Stomach (tissue), 9 donors: ENCODE results near the gene TSPAN17. TPM values are rescaled to one million over a fixed set of nuclear protein-coding genes. Genes with fewer than 3 reads are reported as not detected.

Experiments
- DNase-seq, 2 donors: peaks; one replicate each; pipeline versions ENCODE4 v3.0.0 to v3.0.0-alpha.2; 2013 to 2019
- H3K27ac ChIP-seq, 5 donors: fragments of 200-600 bp in 4 of 5; sonication (generic) in 4 of 5; one replicate each; pipeline ENCODE4 v1.5.1; 2013 to 2019; ENCODE audit warnings: mild to moderate bottlenecking in 1 of 5, moderate library complexity in 1 of 5
- H3K27me3 ChIP-seq, 3 donors: fragments of 200-600 bp; sonication (generic); one replicate each; pipeline ENCODE4 v1.5.1; 2017 to 2019; ENCODE audit warnings: mixed run types in 1 of 3
- H3K36me3 ChIP-seq, 4 donors: fragments of 200-600 bp; sonication (generic); 1 replicate in 3 of 4; 2 replicates in 1 of 4; pipeline ENCODE4 v1.5.1; 2016 to 2019
- H3K4me1 ChIP-seq, 4 donors: fragments of 200-600 bp; sonication (generic); one replicate each; pipeline ENCODE4 v1.5.1; 2016 to 2019
- H3K4me3 ChIP-seq, 4 donors: fragments of 200-600 bp; sonication (generic) in 3 of 4; one replicate each; pipeline ENCODE4 v1.5.1; 2016 to 2019; ENCODE audit warnings: mild to moderate bottlenecking in 1 of 4
- H3K9me3 ChIP-seq, 4 donors: fragments of 200-600 bp; sonication (generic); one replicate each; pipeline ENCODE4 v1.5.1; 2016 to 2019
- EP300 ChIP-seq: sonication (generic); formaldehyde crosslinking; IDR thresholded peaks from one replicate; pipeline ENCODE4 v1.6.1; 2017; ENCODE audit warnings: antibody characterized with exemption
- POLR2A ChIP-seq, 4 donors: fragments of 450-650 bp; IDR thresholded peaks; one replicate each; pipeline ENCODE4 v1.6.1; 2016; ENCODE audit warnings: antibody characterized with exemption in 4 of 4, control low read depth in 2 of 4, mild to moderate bottlenecking in 1 of 4, moderate library complexity in 1 of 4
- POLR2AphosphoS5 ChIP-seq, 3 donors: sonication (generic); formaldehyde crosslinking; IDR thresholded peaks; one replicate each; pipeline ENCODE4 v1.6.1; 2016; ENCODE audit warnings: antibody characterized with exemption in 3 of 3
- WGBS, 5 donors: extraction: QIAGEN DNeasy Blood & Tissue Kit in 3 of 5; methylation state at CpG; one replicate each; pipeline versions ENCODE4 v1.1.5 to v1.1.7; 2013 to 2018; 5-methylcytosine and 5-hydroxymethylcytosine counted together
- intact Hi-C: fragments of 100-400 bp; cut with DNase I; formaldehyde crosslinking; loops from one replicate; pipeline ENCODE4 v1.15.1; 2023; ENCODE audit warnings: low total_unique reads
- polyA plus RNA-seq, 3 donors: library from polyadenylated mRNA; stranded (reverse); fragments of 200-250 nt; gene quantifications; one replicate each; pipeline ENCODE4 v1.2.3, GENCODE V29; 2013
- total RNA-seq, 5 donors: library from RNA; depleted of rRNA; stranded (reverse); fragments of >200 nt; gene quantifications; one replicate each; pipeline versions ENCODE4 v1.1.0 to v1.2.3, GENCODE V29; 2014 to 2016
- TF ChIP-seq, protein P1 (sequence below), 7 experiments: fragments of 450-650 bp in 4 of 7; fragments of 200-600 bp in 3 of 7; sonication (generic) in 3 of 7; IDR thresholded peaks; one replicate each; pipeline ENCODE4 v1.5.1; 2016 to 2019; ENCODE audit warnings: antibody characterized with exemption in 7 of 7, control low read depth in 2 of 7, mild to moderate bottlenecking in 1 of 7
- donor health status: healthy with polysubstance abuse.
- donor health status: Bipolar disorder and iron deficiency.
- donor health status: healthy.

Gene TSPAN17
- total and polyA plus RNA-seq, 8 donors = 2.3 to 79.9 (median 21.7) TPM

DNA sequence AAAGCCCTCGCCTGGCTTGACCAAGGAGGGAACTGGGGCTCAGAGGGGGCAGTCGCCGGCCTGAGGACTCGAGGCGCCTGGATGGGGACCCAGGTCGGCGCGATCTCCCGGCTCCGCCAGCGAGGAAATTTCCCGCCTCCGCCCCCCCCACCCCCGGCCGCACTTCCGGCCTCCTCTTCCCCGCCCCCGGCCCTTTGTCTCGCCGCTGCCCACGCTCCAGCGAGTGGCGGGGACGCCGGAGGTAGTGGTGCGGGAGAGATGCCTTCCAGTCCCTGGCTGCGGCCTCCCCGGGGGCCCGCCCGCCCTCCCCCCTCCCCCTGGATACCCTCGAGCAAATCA, 36.9 kb upstream of the TSPAN17 start:
- WGBS, 5 donors = 1 to 6% (median 3%) methylated on average over 17 to 31 of the region's 31 CpGs; no CpG with 5 or more reads in 1 of the 5 donors
- DNase-seq = no peak
- intact Hi-C loops = no loop called here
- Histone ChIP-seq H3K27ac (peak overlapping the region in 2 of 5 donors; percentile 27 to 29), H3K36me3 (no peaks in the 10 kb centered on the region), H3K9me3 (no peaks in the 10 kb centered on the region), H3K27me3 (peaks cover 4 to 62% (median 33%) of the 10 kb centered on the region in 3 donors), H3K4me3 (peak overlapping the region; percentile 56 to 70 (median 66)), H3K4me1 (peaks cover 5 to 27% (median 15%) of the 10 kb centered on the region in 4 donors)
- no peak for TF ChIP-seq POLR2A (IDR thresholded peaks at IDR 0.05)
- TF ChIP-seq EP300 = no peak
- TF ChIP-seq, protein P1, sequence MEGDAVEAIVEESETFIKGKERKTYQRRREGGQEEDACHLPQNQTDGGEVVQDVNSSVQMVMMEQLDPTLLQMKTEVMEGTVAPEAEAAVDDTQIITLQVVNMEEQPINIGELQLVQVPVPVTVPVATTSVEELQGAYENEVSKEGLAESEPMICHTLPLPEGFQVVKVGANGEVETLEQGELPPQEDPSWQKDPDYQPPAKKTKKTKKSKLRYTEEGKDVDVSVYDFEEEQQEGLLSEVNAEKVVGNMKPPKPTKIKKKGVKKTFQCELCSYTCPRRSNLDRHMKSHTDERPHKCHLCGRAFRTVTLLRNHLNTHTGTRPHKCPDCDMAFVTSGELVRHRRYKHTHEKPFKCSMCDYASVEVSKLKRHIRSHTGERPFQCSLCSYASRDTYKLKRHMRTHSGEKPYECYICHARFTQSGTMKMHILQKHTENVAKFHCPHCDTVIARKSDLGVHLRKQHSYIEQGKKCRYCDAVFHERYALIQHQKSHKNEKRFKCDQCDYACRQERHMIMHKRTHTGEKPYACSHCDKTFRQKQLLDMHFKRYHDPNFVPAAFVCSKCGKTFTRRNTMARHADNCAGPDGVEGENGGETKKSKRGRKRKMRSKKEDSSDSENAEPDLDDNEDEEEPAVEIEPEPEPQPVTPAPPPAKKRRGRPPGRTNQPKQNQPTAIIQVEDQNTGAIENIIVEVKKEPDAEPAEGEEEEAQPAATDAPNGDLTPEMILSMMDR (IDR thresholded peaks at IDR 0.05) = no peak

DNA sequence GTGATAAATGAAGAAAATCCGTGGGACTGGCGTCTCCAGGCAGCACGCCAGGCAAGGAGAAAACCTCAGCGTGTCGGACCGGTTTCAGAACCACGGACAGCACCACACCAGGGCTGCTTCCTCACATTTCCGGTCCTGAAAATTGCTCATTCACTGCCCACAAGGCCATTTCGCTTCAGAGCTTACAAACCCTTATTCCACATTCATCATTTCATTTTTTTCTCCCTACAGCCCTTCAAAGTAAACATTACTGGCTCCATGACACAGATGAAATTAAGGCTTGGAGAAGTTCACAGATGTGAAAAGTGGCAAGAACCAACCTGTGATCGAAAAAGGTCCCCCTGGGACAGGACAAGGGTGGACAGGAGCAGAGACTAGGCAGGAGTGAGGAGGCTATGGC, 35.8 kb upstream of the TSPAN17 start:
- H3K4me1 ChIP-seq = peaks cover 5 to 27% (median 15%) of the 10 kb centered on the region in 4 donors
- no peaks in the 10 kb centered on the region for H3K36me3 ChIP-seq
- no peak for TF ChIP-seq POLR2A (IDR thresholded peaks at IDR 0.05)
- TF ChIP-seq POLR2AphosphoS5 (IDR thresholded peaks at IDR 0.05) = no peak
- TF ChIP-seq, protein P1 (IDR thresholded peaks at IDR 0.05) = no peak
- no peak for TF ChIP-seq EP300
- peaks cover 4 to 73% (median 35%) of the 10 kb centered on the region in 3 donors for H3K27me3 ChIP-seq
- H3K9me3 ChIP-seq = no peaks in the 10 kb centered on the region
- no peak overlapping the region for H3K27ac ChIP-seq
- intact Hi-C loops = no loop called here
- WGBS, 5 donors = 12 to 16% (median 12%) methylated on average over 10 of the region's 10 CpGs
- no peak overlapping the region for H3K4me3 ChIP-seq
- peak; percentile 71 to 94 for DNase-seq

DNA sequence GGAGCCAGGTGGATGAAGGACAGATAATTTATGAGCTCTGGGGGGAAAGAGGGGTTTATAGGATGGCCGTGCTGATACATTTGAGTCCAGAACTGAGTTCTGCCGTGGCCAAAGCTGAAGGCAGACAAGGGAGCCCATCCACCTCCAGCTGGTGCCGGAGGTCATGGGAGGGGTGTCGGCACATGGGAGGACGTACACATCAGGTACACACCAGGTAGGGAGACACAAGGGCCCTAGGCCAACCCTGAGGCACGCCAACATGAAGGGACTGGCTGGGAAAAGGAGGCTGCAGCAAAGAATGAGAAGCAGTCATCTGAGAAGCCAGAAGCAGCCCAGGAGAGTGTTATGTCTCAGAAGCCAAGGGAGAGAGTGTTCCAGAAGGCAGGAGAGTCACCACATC, 35.3 kb upstream of the TSPAN17 start:
- H3K9me3 ChIP-seq = no peaks in the 10 kb centered on the region
- 77 to 88% (median 81%) methylated on average over 6 of the region's 6 CpGs for WGBS, 5 donors
- H3K27me3 ChIP-seq = peaks cover 4 to 78% (median 41%) of the 10 kb centered on the region in 3 donors
- H3K36me3 ChIP-seq = no peaks in the 10 kb centered on the region
- intact Hi-C loops = no loop called here
- peaks cover 5 to 27% (median 15%) of the 10 kb centered on the region in 4 donors for H3K4me1 ChIP-seq
- H3K27ac ChIP-seq = no peak overlapping the region
- no peak for TF ChIP-seq POLR2A (IDR thresholded peaks at IDR 0.05)
- TF ChIP-seq, protein P1 (IDR thresholded peaks at IDR 0.05) = no peak
- no peak for TF ChIP-seq POLR2AphosphoS5 (IDR thresholded peaks at IDR 0.05)
- DNase-seq = no peak
- H3K4me3 ChIP-seq = no peak overlapping the region

DNA sequence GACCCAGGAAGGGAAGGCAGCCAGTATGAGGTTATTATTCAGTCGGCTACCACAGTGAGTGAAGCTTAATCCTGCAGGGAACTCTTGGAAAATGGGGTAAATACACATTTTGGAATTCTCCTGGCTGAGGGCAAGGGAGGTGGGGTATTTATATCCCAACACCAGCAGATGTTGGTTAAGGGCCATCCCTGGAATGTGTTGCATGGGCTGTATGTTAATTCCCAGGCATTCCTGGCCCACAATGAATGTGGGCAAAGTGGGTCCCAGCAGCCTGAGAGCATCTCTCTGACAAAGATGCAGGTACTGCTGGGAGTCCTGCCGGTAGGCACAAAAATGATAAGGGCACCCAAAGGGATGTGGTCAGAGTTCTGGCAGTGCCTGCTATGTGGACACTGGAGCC, 34.4 kb upstream of the TSPAN17 start:
- Histone ChIP-seq H3K4me3 (no peak overlapping the region), H3K4me1 (peaks cover 5 to 27% (median 15%) of the 10 kb centered on the region in 4 donors), H3K27ac (no peak overlapping the region), H3K27me3 (peaks cover 4 to 87% (median 44%) of the 10 kb centered on the region in 3 donors), H3K9me3 (no peaks in the 10 kb centered on the region), H3K36me3 (no peaks in the 10 kb centered on the region)
- no peak for DNase-seq
- TF ChIP-seq POLR2A (IDR thresholded peaks at IDR 0.05) (no peak), POLR2AphosphoS5 (IDR thresholded peaks at IDR 0.05) (no peak), EP300 (no peak)
- TF ChIP-seq, protein P1 (IDR thresholded peaks at IDR 0.05) = no peak
- intact Hi-C loops = no loop called here
- 54 to 72% (median 60%) methylated on average over 2 of the region's 2 CpGs for WGBS, 5 donors
